ENCODE measurements around the gene ELP2. TPM values are rescaled to one million over a fixed set of nuclear protein-coding genes. Genes with fewer than 3 reads are reported as not detected.

Gene ELP2
- total and polyA plus RNA-seq, 12 donors, result 33.7 to 69.2 (median 57.9) TPM

DNA sequence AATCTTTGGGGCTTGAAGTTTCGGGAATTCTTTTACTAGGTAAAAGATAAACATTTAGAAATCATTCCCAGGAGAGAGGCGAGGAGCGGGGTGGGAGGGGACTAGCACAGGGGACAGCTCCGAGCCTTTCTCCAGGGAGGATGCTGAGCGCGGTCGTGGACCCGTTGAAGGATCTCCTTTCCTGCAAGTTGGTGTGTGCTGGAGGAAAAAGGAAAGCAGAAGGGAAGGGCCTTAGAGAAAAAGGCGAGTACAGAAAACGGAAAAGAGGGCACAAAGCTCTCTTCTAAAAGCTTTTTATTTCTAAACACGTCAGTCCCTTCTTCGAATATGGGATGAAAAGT is 1.2 kb upstream of the ELP2 start:
- ATAC-seq (no peak), DNase-seq (peak in 1 of 2 donors; percentile 14)
- 1 to 2% methylated on average over 12 of the region's 12 CpGs for WGBS, 2 donors
- intact Hi-C loops (cut with DNase I), result loop anchor here in 4 of 10 donors (2.0 to 10.0 kb wide), 3 partner anchors 61 to 114 kb away; partner anchors contain the start of gene RPRD1A (in 4 of the 4)
- H3K4me1 ChIP-seq, result peaks cover 0 to 43% (median 32%) of the 10 kb centered on the region in 9 donors
- no peaks in the 10 kb centered on the region for H3K27me3 ChIP-seq
- H3K9me3 ChIP-seq, result no peaks in the 10 kb centered on the region
- peaks cover 0 to 33% (median 7%) of the 10 kb centered on the region in 9 donors for H3K36me3 ChIP-seq
- peak overlapping the region; percentile 89 to 98 (median 96) for H3K4me3 ChIP-seq
- TF ChIP-seq CTCF (IDR thresholded peaks at IDR 0.05), result no peak
- peak overlapping the region in 8 of 10 donors; percentile 91 to 100 (median 99) for H3K27ac ChIP-seq

GRCh38 chr18:36128907-36129299 is 796 bp upstream of the ELP2 start:
- TF ChIP-seq CTCF (IDR thresholded peaks at IDR 0.05), result no peak
- H3K4me1 ChIP-seq, result peaks cover 0 to 43% (median 32%) of the 10 kb centered on the region in 9 donors
- H3K9me3 ChIP-seq, result no peaks in the 10 kb centered on the region
- ATAC-seq (peak in 6 of 8 donors; percentile 9 to 49 (median 19)), DNase-seq (no peak)
- H3K27ac ChIP-seq, result peak overlapping the region; percentile 91 to 100 (median 99)
- 1 to 2% methylated on average over 37 of the region's 37 CpGs for WGBS, 2 donors
- no peaks in the 10 kb centered on the region for H3K27me3 ChIP-seq
- H3K4me3 ChIP-seq, result peak overlapping the region; percentile 89 to 98 (median 96)
- intact Hi-C loops (cut with DNase I), result loop anchor here in 4 of 10 donors (2.0 to 10.0 kb wide), 3 partner anchors 62 to 114 kb away; partner anchors contain the start of gene RPRD1A (in 4 of the 4)
- peaks cover 0 to 33% (median 7%) of the 10 kb centered on the region in 9 donors for H3K36me3 ChIP-seq

DNA sequence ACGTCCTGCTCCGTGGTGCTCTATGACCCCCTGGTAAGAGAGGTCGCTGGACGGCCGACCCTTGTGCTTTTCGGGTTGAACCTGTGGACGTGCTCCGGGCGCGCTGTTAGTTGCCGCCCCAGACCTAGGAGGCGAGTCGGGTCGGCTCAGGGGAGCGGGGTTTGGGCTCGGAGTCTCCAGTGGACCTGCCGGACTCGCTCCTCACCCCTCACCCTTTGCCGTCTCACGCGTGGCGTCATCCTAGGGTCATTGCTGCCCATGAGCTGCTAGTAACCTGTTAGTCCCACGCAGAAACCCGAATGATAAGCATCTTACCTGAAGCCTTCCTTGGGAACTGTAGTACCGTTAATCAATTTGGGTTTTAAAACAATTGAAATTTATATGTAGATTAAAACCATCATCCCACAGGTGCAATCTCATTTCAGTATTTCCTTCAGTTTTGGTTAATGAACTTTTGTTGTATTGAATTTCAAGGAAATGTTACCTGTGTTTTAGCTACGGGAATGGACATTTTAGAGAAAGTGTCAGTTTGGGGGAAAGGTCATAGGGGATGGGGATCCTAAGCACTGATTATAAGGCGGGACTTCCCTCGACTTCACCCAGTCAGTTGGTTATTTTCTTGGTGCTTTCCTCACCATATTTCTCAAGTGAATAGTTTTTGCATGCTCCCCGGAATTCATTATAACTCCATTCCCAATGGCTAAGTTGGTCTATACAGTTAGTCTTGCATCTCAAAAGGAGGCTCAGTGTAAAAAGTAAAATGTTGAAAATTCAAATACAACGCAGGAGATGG is 536 bp downstream of the ELP2 start:
- WGBS, 2 donors, result 3% methylated on average over 30 of the region's 30 CpGs
- Histone ChIP-seq H3K9me3 (no peaks in the 10 kb centered on the region), H3K4me1 (peaks cover 0 to 45% (median 32%) of the 10 kb centered on the region in 9 donors), H3K27me3 (no peaks in the 10 kb centered on the region), H3K36me3 (peaks cover 0 to 34% (median 0%) of the 10 kb centered on the region in 9 donors), H3K27ac (peak overlapping the region; percentile 91 to 100 (median 99)), H3K4me3 (peak overlapping the region; percentile 89 to 98 (median 96))
- intact Hi-C loops (cut with DNase I), result loop anchor here in 1 of 10 donors (5.0 kb wide), 1 partner anchor 47 kb away; no protein-coding TSS in a partner anchor
- DNase-seq (no peak), ATAC-seq (peak in 5 of 8 donors; percentile 1 to 37 (median 8))
- TF ChIP-seq CTCF (IDR thresholded peaks at IDR 0.05), result no peak

GRCh38 chr18:36130883-36131653 is 1.4 kb downstream of the ELP2 start:
- Histone ChIP-seq H3K36me3 (peaks cover 0 to 38% (median 0%) of the 10 kb centered on the region in 9 donors), H3K9me3 (no peaks in the 10 kb centered on the region), H3K4me3 (peak overlapping the region in 9 of 10 donors; percentile 89 to 98 (median 96)), H3K27me3 (no peaks in the 10 kb centered on the region), H3K27ac (peak overlapping the region in 1 of 10 donors; percentile 99), H3K4me1 (peaks cover 0 to 45% (median 32%) of the 10 kb centered on the region in 9 donors)
- intact Hi-C loops (cut with DNase I), result loop anchor here in 1 of 10 donors (5.0 kb wide), 1 partner anchor 46 kb away; no protein-coding TSS in a partner anchor
- 89 to 92% methylated on average over 26 of the region's 26 CpGs for WGBS, 2 donors
- ATAC-seq (no peak), DNase-seq (no peak)
- TF ChIP-seq CTCF (IDR thresholded peaks at IDR 0.05), result no peak

All from heart right ventricle (tissue), 16 donors.